Measurements from ENCODE around the gene GRIN2A.

Gene GRIN2A

DNA sequence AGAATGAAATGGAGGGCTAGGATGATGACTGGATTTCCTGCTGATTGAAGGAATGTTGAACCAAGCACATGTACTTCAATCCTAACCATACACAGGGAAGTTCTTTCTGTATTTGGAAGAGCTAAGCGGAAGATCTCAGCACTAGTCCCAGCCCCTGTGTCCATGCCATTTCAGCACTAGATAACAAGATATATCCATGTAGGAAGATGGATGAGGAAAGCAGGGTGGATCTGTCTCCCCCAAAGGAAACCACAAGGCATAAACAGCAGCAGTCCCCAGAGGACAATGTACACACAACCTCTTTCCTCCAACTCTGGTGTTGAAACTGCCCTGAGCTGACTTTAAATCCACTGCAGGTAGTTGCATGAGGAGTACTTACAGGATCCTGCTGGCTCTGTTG, 75.1 kb downstream of the GRIN2A start:
- TF ChIP-seq GATA1 (IDR thresholded peaks at IDR 0.05; ENCODE audit: low read depth, low read length) = no peak
- TF ChIP-seq POLR2A (IDR thresholded peaks at IDR 0.05; ENCODE audit: low read length) = no peak

DNA sequence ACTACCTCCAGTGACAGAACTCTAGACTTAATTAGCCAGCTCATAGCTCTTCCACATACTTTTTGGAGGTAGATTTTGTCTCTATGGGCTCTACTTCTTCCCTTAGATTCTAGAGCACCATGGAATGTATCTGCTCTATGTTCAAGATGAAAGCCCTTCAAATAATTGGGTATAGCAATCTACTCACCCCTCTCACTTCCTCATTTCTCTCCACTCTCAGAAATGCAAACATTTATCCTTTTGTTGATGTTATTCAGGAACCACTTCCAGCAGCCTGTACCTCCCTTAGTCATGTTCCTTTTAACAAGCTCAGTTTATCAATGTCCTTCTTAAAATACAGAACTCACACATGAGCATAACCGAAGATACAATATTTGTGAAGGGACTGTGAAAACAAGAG, 78.5 kb downstream of the GRIN2A start:
- TF ChIP-seq POLR2A (IDR thresholded peaks at IDR 0.05; ENCODE audit: low read length) = no peak
- DNase-seq = no peak

More for the DNA sequence above, 75.1 kb downstream of the GRIN2A start:
- no peak for DNase-seq

DNA sequence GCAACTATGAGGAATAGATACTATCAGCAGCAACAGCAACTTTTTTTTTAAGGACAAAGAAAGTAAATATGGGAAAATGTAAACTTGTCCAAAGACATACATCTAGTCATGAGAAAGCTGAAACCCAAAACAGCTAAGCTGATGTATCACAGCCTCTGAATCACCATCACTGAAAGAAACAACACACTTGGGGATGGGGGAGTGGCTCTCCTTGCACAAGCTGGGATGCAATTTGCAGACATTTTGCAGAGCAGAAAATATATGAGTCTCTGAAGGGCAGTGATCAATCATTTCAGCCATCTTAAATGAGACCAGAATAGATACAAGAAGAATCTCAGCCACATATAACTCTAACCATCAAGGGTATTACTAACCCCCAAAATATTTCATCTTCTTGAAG, 79.1 kb downstream of the GRIN2A start:
- no peak for DNase-seq

DNA sequence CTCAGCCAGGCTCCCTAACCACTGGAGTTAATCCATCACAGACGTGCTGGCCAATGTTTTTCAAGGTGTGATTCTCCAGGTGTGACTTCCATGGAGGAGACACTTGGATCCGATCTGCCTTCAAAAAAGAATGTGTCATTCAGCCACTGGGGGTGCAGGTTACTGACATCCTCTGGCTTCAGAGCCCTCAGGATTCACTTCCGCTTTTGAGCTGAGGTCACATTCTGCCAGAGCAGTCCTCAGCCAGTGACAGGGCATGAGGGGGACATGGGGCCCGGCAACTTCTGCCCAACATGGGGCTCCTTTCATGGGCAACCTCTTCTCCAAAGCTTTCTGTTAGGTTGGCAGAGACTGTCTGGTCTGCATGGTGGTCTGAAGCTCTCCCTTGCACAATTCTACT, 81.4 kb downstream of the GRIN2A start:
- DNase-seq = no peak
- TF ChIP-seq POLR2A (IDR thresholded peaks at IDR 0.05; ENCODE audit: low read length) (no peak), GATA1 (IDR thresholded peaks at IDR 0.05; ENCODE audit: low read depth, low read length) (no peak)

More for the DNA sequence above, 79.1 kb downstream of the GRIN2A start:
- TF ChIP-seq POLR2A (IDR thresholded peaks at IDR 0.05; ENCODE audit: low read length) = no peak
- no peak for TF ChIP-seq GATA1 (IDR thresholded peaks at IDR 0.05; ENCODE audit: low read depth, low read length)

DNA sequence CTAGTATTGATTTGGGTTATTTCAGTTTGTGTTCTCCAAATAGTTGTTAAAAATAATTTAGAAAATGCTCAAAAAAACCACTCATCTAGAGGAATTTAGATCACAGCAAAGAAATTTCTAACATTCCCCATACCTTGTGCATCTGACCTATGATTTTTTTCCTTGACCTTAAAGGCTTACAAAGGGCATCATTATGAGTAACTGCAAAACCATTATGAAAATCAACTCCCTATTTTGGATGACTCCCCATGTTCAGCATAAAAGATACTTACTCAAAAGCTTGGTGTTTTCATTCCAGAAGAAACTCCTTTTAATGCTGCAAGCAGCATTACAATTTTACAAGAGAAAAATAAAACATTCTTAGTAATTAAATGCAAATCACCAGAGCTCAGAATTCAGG, 83.2 kb downstream of the GRIN2A start:
- no peak for DNase-seq
- no peak for TF ChIP-seq GATA1 (IDR thresholded peaks at IDR 0.05; ENCODE audit: low read depth, low read length)
- no peak for TF ChIP-seq POLR2A (IDR thresholded peaks at IDR 0.05; ENCODE audit: low read length)

DNA sequence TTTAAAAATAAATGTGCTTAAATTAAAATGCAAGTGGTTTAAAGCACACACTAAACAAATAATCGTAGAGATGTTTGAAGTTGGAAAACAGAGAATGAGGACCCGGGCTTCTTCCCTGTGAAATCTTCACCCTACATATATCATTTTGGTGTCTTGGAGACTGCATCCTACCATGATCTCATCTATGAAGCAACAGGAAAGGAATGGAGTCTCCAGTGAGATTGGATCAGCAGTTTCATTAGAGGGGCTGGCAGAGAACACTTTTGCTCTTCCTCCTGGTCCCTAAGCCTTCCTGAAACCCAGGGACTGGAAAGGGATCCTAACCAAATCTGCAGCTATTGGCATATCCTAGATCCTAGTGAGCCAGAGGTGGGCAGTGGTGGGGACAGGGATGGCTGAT, 85.0 kb downstream of the GRIN2A start:
- DNase-seq = no peak
- TF ChIP-seq POLR2A (IDR thresholded peaks at IDR 0.05; ENCODE audit: low read length) (no peak), GATA1 (IDR thresholded peaks at IDR 0.05; ENCODE audit: low read depth, low read length) (no peak)

DNA sequence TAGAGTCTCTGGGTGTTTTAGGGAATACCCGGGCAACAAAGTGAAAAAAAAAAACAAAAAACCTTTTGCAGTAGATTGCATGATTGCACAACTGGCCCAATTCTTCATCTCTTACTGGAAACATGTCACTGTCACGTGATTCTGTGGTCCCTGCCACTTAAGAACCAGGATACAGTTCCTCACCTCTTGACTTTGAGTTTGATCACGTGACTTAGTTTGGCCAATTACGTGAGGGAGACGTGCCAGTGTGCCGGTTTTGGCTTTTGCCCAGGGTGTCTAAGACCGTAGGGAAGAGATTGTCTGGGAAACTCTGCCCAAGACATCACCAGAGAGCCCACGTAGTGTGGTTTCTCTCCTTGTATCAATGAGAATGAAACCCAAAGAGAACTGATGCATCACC, 88.7 kb downstream of the GRIN2A start:
- DNase-seq = no peak
- no peak for TF ChIP-seq POLR2A (IDR thresholded peaks at IDR 0.05; ENCODE audit: low read length)
- no peak for TF ChIP-seq GATA1 (IDR thresholded peaks at IDR 0.05; ENCODE audit: low read depth, low read length)

DNA sequence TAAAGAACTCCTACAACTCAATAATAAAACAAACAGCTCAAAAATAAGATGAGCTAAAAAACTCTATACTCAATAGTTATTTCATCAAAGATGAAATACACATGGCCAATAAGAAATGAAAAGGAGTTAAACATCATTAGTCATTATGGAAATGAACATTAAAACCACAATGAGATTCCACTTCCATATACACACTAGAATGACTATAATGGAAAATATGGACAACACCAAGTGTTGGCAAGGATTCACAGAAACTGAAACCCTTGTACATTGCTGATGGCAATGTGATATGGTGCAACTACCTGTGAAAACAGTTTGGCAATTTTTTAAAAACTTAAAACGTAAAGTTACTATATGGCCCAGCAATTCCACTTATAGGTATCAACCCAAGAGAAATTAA, 91.4 kb downstream of the GRIN2A start:
- TF ChIP-seq POLR2A (IDR thresholded peaks at IDR 0.05; ENCODE audit: low read length) (no peak), GATA1 (IDR thresholded peaks at IDR 0.05; ENCODE audit: low read depth, low read length) (no peak)
- no peak for DNase-seq

DNA sequence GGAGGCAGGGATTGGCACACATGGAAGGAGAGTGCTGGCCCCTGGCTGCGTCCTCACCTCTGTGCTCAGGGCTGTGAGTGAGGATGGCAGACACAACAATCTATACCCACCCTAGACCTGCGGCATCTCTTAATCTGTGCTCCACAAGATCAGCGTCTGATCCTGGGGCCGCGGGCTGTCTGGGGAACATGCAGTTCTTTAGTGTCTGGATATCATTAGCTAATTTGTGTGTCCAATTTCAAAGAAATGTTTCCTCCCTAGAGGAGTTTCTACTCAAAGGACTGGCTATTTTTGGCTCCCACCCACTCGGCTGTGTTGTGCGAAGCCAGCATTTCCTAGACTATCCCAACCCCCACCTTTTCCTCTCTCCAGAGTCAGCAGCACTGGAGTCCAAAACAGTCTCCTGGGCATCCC, 93.8 kb downstream of the GRIN2A start:
- DNase-seq = no peak
- TF ChIP-seq POLR2A (IDR thresholded peaks at IDR 0.05; ENCODE audit: low read length) (no peak), GATA1 (IDR thresholded peaks at IDR 0.05; ENCODE audit: low read depth, low read length) (no peak)

DNA sequence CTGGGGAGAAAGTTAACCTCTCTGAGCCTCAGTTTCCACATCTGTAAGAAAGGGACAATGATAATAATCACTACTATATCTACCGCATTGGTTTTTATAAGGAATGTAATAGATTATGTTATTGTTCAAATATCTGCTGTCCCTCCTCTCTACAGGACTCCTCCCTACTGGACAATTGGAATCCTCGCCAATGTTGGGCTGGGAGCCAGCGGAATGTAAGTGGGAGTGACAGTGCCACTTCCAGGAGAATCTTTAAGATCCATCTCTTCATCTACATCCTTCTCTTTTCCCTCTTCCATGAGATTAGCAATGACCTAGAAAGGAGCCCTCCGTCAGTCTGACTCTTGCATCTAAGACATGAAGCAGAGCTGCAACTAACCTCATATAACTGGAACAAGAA, 95.1 kb downstream of the GRIN2A start:
- TF ChIP-seq GATA1 (IDR thresholded peaks at IDR 0.05; ENCODE audit: low read depth, low read length) = no peak
- TF ChIP-seq POLR2A (IDR thresholded peaks at IDR 0.05; ENCODE audit: low read length) = no peak
- DNase-seq = no peak

DNA sequence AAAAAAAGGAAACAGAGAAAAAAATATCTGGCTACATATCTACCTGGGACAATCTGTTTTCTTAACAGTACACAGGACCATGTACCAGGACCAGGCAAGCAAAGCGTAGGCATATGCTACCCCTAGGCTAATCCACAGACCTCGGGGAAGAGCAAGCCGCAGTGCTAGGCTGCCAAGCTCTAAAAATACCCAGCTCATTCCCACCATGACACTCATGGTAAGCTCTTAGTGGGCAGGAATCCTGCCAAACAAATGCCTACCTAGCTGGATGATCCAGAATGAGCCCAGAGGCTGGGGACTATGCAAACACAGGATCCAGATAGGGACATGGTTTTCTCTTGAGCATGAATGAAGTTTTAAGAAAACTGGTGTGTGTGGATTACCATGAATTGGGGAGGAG, 95.6 kb downstream of the GRIN2A start:
- TF ChIP-seq POLR2A (IDR thresholded peaks at IDR 0.05; ENCODE audit: low read length) (no peak), GATA1 (IDR thresholded peaks at IDR 0.05; ENCODE audit: low read depth, low read length) (no peak)
- DNase-seq = no peak

DNA sequence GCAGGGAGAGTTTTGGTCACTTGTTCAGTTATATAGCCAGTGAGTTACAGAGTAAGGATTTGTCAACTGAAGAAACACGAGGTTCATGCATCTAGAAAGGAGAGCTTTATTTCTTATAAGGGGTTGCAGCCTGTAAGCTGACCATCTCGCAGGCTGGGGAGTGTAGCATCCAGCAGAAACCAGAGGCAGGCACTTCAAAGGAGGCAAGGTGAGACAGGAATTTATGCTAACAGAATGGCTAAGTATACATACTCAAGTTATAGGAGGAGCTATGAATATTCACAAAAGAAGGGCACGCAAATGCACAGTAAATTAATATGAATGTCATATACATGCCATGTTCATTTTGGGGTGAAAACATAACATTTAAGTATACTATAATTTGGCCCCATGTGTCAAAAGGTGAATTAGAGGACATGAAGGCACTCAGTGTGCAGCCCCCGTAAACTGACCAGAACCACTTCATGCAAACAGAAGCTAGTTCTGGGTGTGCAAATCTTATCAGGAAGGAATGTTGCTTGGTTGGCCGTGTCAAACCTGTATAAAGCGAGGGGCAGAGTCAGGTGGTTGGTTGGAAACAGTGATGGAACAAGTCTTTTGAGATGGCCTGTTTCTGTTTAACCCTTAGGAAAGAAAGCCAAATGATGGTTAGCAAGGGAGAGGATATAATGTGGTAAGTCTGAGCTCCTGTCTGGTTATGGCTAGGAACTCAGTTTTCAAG, 97.0 kb downstream of the GRIN2A start:
- TF ChIP-seq GATA1 (IDR thresholded peaks at IDR 0.05; ENCODE audit: low read depth, low read length) = no peak
- TF ChIP-seq POLR2A (IDR thresholded peaks at IDR 0.05; ENCODE audit: low read length) = no peak

DNA sequence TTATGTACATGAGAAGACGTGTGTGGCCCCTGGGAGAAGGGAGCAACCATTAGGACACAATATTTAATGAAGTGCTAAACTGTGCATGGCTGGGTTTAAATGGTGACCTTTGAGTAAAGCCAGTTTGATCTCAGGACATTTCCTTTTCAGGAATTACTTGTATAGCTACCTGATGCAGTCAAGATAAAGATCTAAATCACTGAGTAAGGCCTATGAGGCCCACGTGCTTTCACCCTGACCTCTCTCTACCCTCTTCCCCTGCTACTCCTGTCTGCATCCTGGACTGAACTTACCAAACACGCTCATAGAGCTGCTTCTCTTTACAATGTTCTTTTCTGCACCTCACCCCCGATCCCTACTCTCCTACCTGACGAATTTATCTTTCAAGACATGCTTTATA, 98.9 kb downstream of the GRIN2A start:
- TF ChIP-seq POLR2A (IDR thresholded peaks at IDR 0.05; ENCODE audit: low read length) (no peak), GATA1 (IDR thresholded peaks at IDR 0.05; ENCODE audit: low read depth, low read length) (no peak)
- DNase-seq = no peak

More for the DNA sequence above, 97.0 kb downstream of the GRIN2A start:
- DNase-seq = no peak

DNA sequence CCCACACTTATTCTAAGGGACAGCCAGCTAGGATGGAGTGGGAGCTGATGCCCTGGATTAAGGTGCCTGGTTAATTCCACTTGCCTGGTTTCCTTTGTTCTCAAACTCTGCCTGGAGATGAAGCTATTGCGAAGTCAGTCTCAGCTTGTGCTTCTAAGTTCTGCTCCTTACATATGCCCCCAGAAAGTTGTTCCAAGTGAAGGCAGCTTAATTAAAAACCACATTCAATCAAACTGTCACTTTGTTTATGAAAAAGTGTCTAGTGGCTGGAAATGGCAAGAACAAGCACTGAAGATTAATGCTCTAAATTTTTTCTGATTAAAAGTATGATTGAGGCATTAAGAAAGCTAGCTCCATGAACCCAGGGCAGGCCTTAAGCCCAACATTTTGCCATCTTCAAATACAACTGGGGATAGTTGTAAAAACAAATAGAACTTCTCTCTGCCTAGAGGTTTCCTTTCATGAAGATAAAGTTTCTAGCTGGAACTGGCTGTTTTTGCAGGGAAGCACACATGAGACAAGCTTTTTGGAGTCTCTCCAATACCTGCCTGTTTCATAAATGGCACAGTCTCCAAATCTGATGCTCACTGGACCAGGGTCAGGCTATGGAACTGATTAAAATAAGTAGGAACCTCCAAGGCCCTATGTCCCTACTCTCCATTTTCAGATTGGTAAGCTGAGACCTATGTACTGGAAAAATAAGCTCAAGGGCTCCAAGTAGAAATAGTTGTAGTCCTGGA, 100.9 kb downstream of the GRIN2A start:
- TF ChIP-seq GATA1 (IDR thresholded peaks at IDR 0.05; ENCODE audit: low read depth, low read length) = no peak
- TF ChIP-seq POLR2A (IDR thresholded peaks at IDR 0.05; ENCODE audit: low read length) = no peak
- no peak for DNase-seq

Measured in erythroblast (primary cell).